IPS-18c (cell line): Measurements from ENCODE around the gene HAUS8.

Experiments used
- H3K4me3 ChIP-seq: 2 replicates; pipeline ENCODE4 v1.7.0; 2013; ENCODE audit warnings: low read depth, mild to moderate bottlenecking, low read length, moderate library complexity; ENCODE audit not compliant: insufficient read depth
- H3K9me3 ChIP-seq: one replicate; pipeline ENCODE4 v1.6.1; 2013; ENCODE audit warnings: mild to moderate bottlenecking, low read length, moderate library complexity; ENCODE audit not compliant: control insufficient read depth, insufficient read depth

HAUS8 gene

GRCh38 chr19:17080440-17080801, 5.2 kb upstream of the HAUS8 start:
- no peak overlapping the region for H3K4me3 ChIP-seq
- H3K9me3 ChIP-seq: no peaks in the 10 kb centered on the region

- Histone ChIP-seq H3K9me3 (no peaks in the 10 kb centered on the region), H3K4me3 (no peak overlapping the region)
Observed at GRCh38 chr19:17079710-17080439, 4.6 kb upstream of the HAUS8 start.

- Histone ChIP-seq H3K9me3 (no peaks in the 10 kb centered on the region), H3K4me3 (no peak overlapping the region)
Observed at GRCh38 chr19:17078920-17079709, 3.9 kb upstream of the HAUS8 start.

GRCh38 chr19:17078036-17078919, 3.0 kb upstream of the HAUS8 start:
- no peak overlapping the region for H3K4me3 ChIP-seq
- no peaks in the 10 kb centered on the region for H3K9me3 ChIP-seq

GRCh38 chr19:17077447-17078028, 2.3 kb upstream of the HAUS8 start:
- Histone ChIP-seq H3K4me3 (no peak overlapping the region), H3K9me3 (peaks cover 3% of the 10 kb centered on the region)

- peak overlapping the region; percentile 81 for H3K4me3 ChIP-seq
- H3K9me3 ChIP-seq: peaks cover 3% of the 10 kb centered on the region
Observed at GRCh38 chr19:17076543-17076991, 1.3 kb upstream of the HAUS8 start.

DNA sequence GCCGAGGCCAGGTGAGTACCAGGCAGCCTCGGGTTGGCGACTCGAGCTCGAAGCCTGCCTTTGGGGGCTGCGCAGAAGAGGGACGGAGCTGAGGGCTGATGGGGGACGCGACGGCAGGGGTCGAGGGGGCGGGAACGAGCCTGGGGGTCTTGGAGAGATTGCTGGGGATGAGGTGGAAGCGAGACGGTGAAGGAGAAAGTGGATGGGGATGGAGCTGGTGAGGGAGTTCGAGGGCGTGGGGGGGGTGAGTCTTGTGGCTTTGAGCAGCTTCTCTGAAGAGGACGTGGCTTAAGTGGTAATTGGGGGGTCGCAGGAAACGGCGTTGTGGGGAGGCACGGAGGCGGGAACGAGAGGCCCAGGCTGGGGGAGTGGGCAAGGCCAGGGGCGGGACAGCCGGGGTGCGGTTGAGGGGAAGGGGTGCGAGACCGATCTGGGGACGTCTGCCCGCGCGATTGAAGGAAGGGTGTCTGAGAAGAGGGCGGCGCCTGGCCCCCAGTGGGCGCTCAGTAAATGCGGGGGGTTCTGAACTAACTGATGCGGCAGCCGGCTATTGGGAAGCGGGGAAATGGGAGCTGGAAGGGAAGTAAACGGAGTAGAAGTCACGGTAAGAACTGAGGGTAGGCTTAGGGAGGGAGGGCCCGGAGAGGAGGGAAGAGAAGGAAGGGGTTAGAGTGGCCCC, 751 bp upstream of the HAUS8 start:
- H3K9me3 ChIP-seq: peaks cover 3% of the 10 kb centered on the region
- peak overlapping the region; percentile 81 for H3K4me3 ChIP-seq

DNA sequence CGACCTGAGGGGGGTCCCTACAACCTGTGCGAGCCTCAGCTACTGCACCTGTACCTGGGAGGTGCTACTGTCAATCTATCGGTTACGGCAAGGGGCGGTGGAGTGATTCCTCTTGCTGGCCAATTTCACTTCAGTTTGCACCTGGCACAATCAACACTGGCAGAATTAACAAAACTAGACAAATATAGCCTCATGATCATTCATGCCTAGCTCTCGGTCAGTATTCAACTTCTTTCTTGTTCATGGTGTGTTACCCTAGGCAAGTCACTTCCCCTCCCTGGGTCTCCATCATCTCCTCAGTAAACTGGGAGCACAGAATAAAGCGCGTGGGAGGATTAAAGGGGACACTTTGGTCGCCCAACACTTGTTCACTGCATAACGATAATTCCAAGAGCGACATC, 618 bp downstream of the HAUS8 start:
- Histone ChIP-seq H3K9me3 (peaks cover 3% of the 10 kb centered on the region), H3K4me3 (peak overlapping the region; percentile 94)

DNA sequence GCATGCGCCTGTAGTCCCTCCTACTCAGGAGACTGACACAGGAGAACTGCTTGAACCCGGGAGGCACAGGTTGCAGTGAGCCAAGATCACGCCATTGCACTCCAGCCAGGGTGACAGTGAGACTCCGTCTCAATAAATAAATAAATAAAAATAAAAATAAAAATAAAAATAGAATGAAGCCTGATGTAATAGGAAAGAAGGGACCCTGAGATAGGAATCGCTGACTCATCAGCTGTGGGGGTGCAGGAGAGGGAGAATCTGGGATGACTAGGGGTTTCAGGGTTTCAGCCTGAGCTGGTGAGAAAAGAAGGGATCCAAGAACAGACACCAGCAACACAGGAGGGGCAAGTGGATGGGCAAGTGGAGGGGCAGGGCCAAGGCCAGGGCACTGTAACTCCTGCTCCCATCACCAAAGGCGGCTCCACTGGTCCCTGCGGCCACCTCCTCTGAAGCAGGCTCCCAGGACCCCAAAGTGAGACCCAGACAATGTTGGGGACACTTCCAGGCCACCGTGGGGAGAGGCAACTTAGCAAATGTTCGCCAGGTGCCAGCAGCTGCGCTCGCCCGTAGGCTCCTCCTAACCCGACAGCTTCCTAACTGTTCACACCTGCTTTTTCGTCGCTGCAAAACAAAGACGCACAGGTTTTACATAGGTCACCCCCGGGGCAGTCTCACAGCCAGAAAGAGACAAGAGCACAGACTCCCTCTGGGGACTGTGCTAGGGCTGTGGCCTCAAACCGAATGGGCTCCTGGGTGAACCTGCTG, 1.2 kb downstream of the HAUS8 start:
- H3K4me3 ChIP-seq: peak overlapping the region; percentile 94
- H3K9me3 ChIP-seq: peaks cover 3% of the 10 kb centered on the region

- Histone ChIP-seq H3K9me3 (peaks cover 5% of the 10 kb centered on the region), H3K4me3 (no peak overlapping the region)
Observed at GRCh38 chr19:17070912-17071311, 4.3 kb downstream of the HAUS8 start.

GRCh38 chr19:17070421-17070820, 4.8 kb downstream of the HAUS8 start:
- Histone ChIP-seq H3K9me3 (peaks cover 5% of the 10 kb centered on the region), H3K4me3 (no peak overlapping the region)

DNA sequence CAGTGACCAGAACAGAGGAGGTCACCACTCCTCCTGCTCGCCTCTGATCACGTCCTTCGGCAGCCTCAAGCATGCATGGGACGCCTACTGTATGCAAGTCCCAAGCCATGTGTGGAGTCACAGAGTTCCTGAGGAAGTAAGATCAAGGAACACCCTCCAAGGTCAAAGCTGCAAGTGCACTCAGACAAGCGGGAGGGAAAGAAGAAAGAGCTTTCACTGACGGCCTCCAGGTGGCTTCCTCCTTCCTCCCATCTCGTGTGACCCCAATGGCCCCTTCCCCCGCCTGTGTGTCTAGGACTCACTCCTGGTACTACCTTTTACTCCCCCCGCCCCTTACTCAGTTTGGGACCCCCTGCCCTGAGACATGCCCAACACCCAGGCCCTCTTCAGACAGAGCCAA, 6.1 kb downstream of the HAUS8 start:
- Histone ChIP-seq H3K9me3 (peaks cover 5% of the 10 kb centered on the region), H3K4me3 (no peak overlapping the region)

DNA sequence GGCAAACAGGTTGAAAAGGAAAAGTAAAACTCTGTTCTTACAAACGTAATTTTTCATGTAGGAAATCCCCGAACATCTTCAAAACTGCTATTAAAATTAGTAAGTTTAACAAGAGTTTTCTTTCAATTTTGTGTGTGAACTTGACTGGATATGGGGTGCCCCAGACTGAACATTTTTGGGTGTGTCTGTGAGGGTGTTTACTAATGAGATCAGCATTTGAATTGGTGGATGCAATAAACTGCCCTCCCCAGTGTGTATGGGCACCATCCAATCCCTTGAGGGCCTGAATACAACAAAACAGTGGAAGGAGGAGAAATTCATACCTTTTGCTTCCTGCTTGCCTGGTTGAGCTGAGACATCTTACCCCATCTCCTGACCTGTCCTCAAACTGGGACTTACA, 11.8 kb downstream of the HAUS8 start:
- no peak overlapping the region for H3K4me3 ChIP-seq
- H3K9me3 ChIP-seq: peaks cover 2% of the 10 kb centered on the region

GRCh38 chr19:17061691-17062090, 13.6 kb downstream of the HAUS8 start:
- Histone ChIP-seq H3K9me3 (peaks cover 2% of the 10 kb centered on the region), H3K4me3 (no peak overlapping the region)

DNA sequence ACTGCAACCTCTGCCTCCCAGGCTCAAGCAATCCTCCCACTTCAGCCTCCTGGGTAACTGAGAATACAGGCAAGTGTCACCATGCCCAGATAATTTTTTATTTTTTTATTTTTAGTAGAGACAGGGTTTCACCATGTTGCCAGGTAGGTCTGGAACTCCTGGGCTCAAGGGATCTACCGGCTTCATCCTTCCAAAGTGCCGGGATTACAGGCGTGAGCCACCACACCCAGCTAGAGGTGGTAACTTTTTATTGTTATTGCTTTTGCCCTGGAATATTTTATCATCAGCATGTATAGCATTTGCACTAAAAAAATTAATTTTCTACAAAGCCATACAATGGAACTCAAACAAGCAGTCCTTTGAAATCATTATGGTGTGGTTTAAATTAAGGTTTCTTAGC, 14.0 kb downstream of the HAUS8 start:
- Histone ChIP-seq H3K9me3 (peaks cover under 1% of the 10 kb centered on the region), H3K4me3 (no peak overlapping the region)

GRCh38 chr19:17060802-17061201, 14.4 kb downstream of the HAUS8 start:
- no peaks in the 10 kb centered on the region for H3K9me3 ChIP-seq
- H3K4me3 ChIP-seq: no peak overlapping the region
